ENCODE results near the gene TTC16.
A peak's percentile ranks its signal among the peaks of the same experiment; 100 is the strongest.

- no peak for TF ChIP-seq CTCF (IDR thresholded peaks at IDR 0.05)
- TF ChIP-seq EZH2 (IDR thresholded peaks at IDR 0.05): peak; percentile 35
These were observed 38.5 kb downstream of the TTC16 start for GRCh38 chr9:127754099-127755060.
